ENCODE results near the gene MUC13.

MUC13 gene

DNA sequence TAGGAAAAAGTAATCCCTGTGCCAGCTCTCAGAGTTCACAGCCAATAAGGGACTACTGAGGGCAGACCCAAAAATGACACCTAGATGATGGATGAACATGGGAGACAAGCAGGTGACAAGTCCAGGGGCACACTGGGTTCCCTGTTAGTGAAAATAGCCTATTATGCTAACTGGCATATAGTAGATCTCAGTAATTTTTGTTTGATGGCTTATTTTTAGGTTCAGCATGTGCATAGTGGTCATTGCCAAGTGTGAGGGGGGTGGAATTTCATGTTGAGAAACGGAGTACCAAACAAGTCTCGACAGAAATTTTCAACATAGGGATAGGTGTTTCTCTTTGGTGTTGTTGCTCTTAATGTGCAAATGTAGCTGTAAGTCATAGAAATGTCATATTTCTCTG is 41.0 kb downstream of the MUC13 start:
- no peaks in the 10 kb centered on the region for H3K9me3 ChIP-seq (ENCODE audit: severe bottlenecking)
- H3K36me3 ChIP-seq: no peaks in the 10 kb centered on the region
- no peak overlapping the region for H3K27ac ChIP-seq
- TF ChIP-seq, protein P1, sequence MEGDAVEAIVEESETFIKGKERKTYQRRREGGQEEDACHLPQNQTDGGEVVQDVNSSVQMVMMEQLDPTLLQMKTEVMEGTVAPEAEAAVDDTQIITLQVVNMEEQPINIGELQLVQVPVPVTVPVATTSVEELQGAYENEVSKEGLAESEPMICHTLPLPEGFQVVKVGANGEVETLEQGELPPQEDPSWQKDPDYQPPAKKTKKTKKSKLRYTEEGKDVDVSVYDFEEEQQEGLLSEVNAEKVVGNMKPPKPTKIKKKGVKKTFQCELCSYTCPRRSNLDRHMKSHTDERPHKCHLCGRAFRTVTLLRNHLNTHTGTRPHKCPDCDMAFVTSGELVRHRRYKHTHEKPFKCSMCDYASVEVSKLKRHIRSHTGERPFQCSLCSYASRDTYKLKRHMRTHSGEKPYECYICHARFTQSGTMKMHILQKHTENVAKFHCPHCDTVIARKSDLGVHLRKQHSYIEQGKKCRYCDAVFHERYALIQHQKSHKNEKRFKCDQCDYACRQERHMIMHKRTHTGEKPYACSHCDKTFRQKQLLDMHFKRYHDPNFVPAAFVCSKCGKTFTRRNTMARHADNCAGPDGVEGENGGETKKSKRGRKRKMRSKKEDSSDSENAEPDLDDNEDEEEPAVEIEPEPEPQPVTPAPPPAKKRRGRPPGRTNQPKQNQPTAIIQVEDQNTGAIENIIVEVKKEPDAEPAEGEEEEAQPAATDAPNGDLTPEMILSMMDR (IDR thresholded peaks at IDR 0.05; ENCODE audit: low read depth, low read length): no peak
- H3K4me3 ChIP-seq (ENCODE audit: low read depth, low read length): no peak overlapping the region
- no peak for DNase-seq
- no peaks in the 10 kb centered on the region for H3K27me3 ChIP-seq (ENCODE audit: insufficient read depth, low read depth, severe bottlenecking)

DNA sequence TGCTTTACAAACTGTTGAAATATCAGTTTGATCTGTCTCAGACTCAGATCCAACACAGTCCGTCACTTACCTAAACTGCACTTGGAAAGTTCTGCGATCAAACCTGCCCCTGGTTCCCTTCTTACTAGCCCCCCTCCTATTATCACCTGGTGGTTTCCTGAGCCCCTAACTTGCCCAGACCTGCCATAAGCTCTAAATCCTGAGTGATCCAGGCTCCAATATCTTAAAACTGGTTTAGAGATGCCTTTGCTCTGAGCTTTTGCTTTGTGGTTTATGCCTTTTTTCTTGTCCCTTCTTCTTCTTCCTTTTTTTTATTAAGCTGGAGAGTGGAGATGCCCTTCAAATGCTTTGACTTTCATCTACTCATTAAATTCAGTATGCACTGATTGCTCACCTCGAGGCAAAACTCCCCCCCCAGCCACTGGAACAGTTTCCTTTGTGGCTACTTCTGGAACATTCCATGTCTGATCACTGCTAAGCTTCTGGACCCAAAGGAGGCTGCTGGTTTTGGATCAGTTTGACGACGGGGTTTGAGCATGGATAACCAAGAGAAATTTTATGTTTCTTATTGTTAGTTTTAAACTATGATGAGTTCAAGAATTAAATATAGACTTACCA is 43.9 kb downstream of the MUC13 start:
- Histone ChIP-seq H3K4me3 (ENCODE audit: low read depth, low read length) (no peak overlapping the region), H3K27me3 (ENCODE audit: insufficient read depth, low read depth, severe bottlenecking) (no peaks in the 10 kb centered on the region), H3K36me3 (no peaks in the 10 kb centered on the region), H3K27ac (no peak overlapping the region), H3K9me3 (ENCODE audit: severe bottlenecking) (no peaks in the 10 kb centered on the region)
- DNase-seq: peak; percentile 44
- TF ChIP-seq, protein P1 (IDR thresholded peaks at IDR 0.05; ENCODE audit: low read depth, low read length): no peak

DNA sequence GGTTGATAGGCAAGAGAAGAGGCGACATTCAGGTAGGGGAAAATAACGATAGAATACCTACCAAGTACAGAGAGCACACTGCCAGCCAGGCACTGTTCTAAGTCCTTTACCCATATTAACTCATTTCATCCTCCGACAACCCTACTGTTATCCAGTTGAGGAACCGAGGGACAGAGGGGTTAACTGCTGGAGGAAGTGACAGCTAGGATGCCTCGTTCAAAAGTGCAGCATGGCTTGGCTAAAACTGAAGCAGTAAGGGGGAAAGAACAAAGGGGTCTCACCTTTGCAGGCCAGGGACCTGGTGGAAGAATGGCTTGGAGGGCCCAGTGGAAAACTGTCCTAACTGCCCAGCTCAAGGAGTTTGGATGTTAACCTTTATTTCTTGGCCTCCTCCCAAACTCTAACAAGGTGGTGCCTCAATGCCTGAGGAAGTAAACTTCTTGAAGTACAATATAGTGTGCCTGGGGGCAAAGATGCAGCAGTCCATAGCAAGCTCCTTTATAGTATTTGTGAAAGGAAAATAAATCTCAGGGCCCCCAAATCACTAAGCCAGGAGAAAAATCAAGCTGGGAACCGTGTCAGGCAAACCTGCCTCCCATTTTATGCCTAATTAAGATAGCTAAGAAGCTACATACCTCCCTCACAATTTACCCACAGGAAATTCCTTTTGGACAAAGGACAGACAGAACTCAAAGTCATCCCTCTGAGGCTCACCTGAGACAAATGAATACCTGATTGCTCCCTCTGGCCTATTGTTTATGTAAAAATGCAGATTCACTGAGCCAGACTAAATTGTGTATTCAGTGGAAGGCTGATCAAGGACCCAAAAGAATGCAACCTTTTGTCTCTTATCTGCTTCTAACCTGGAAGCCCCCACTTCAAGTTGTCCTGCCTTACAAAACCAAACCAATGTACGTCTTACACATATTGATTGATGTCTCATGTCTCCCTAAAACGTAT is 45.8 kb downstream of the MUC13 start:
- Histone ChIP-seq H3K4me3 (ENCODE audit: low read depth, low read length) (no peak overlapping the region), H3K36me3 (no peaks in the 10 kb centered on the region), H3K27me3 (ENCODE audit: insufficient read depth, low read depth, severe bottlenecking) (no peaks in the 10 kb centered on the region), H3K9me3 (ENCODE audit: severe bottlenecking) (no peaks in the 10 kb centered on the region), H3K27ac (no peak overlapping the region)
- DNase-seq: no peak
- TF ChIP-seq, protein P1 (IDR thresholded peaks at IDR 0.05; ENCODE audit: low read depth, low read length): no peak

GRCh38 chr3:124887932-124888298 is 46.6 kb downstream of the MUC13 start:
- Histone ChIP-seq H3K36me3 (no peaks in the 10 kb centered on the region), H3K4me3 (ENCODE audit: low read depth, low read length) (peak overlapping the region; percentile 79), H3K27me3 (ENCODE audit: insufficient read depth, low read depth, severe bottlenecking) (no peaks in the 10 kb centered on the region), H3K27ac (no peak overlapping the region), H3K9me3 (ENCODE audit: severe bottlenecking) (no peaks in the 10 kb centered on the region)
- TF ChIP-seq, protein P1 (IDR thresholded peaks at IDR 0.05; ENCODE audit: low read depth, low read length): no peak
- DNase-seq: no peak

DNA sequence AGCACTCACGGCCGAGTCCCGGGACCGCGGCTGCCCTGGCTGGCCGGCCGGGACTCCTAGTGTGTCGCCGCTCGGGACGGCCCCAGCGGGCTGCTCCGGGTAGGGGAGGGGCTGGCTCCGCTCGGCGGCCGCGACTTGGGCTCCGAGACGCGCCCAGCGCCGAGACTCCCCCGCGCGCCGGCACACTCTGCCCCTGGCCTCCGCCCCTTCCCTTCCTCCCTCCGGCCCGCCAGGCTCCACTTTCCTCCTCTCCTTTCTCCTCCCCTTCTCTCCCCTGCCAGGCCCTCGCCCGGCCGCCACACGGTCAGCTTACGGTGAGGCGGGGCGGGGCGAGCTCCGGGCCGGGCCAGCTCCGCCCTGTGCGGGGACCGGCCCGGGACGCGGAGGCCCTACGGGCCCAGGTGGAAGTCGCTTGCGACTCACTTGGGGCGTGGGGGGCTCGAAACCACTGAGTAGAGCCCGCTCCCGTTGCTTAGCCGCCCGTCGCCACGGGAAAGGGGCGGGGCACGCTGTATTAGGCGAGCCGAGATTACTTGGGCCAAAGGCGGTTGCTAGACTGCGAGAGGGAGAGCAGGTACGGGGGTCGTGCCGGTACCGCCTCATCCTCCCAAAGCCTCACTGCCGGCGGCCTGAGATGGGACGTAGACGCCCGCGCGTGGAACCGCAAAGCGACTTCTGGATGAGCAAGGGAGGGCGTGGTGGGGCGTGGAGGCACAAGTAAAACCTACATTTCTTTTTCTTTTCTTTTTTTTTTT is 47.2 kb downstream of the MUC13 start, which contains the start of gene ITGB5:
TSS of gene ITGB5 (minus strand) at position 189 of the 755 bp plus-strand sequence. CDS start 365 bp downstream, outside the sequence.
- no peaks in the 10 kb centered on the region for H3K9me3 ChIP-seq (ENCODE audit: severe bottlenecking)
- H3K27ac ChIP-seq: peak within 1 kb of the TSS; percentile 73
- TF ChIP-seq, protein P1 (IDR thresholded peaks at IDR 0.05; ENCODE audit: low read depth, low read length): no peak
- DNase-seq: peak; percentile 80
- no peaks in the 10 kb centered on the region for H3K36me3 ChIP-seq
- no peaks in the 10 kb centered on the region for H3K27me3 ChIP-seq (ENCODE audit: insufficient read depth, low read depth, severe bottlenecking)
- peak within 1 kb of the TSS; percentile 79 for H3K4me3 ChIP-seq (ENCODE audit: low read depth, low read length)

Measured in WERI-Rb-1 (cell line).